ENCODE data around the gene FNDC3A.
A peak's percentile ranks its signal among the peaks of the same experiment; 100 is the strongest.

The FNDC3A gene

GRCh38 chr13:48949566-48950500, 25.9 kb upstream of the FNDC3A start:
- no peaks in the 10 kb centered on the region for H3K27me3 ChIP-seq (ENCODE audit: control insufficient read depth, insufficient read depth, low read length)
- no peak overlapping the region for H3K4me2 ChIP-seq (ENCODE audit: low read length)
- no peak for TF ChIP-seq CTCF (IDR thresholded peaks at IDR 0.05)
- H3K4me3 ChIP-seq (ENCODE audit: low read depth, low read length): no peak overlapping the region
- H3K27ac ChIP-seq: no peak overlapping the region
- no peaks in the 10 kb centered on the region for H3K9me3 ChIP-seq (ENCODE audit: control insufficient read depth, low read length)
- no peaks in the 10 kb centered on the region for H3K36me3 ChIP-seq (ENCODE audit: control insufficient read depth, insufficient read depth, low read length)
- H3K4me1 ChIP-seq: no peaks in the 10 kb centered on the region
- no peak overlapping the region for H3K9ac ChIP-seq
- H3K79me2 ChIP-seq: no peaks in the 10 kb centered on the region
- no peak overlapping the region for H2AFZ ChIP-seq

DNA sequence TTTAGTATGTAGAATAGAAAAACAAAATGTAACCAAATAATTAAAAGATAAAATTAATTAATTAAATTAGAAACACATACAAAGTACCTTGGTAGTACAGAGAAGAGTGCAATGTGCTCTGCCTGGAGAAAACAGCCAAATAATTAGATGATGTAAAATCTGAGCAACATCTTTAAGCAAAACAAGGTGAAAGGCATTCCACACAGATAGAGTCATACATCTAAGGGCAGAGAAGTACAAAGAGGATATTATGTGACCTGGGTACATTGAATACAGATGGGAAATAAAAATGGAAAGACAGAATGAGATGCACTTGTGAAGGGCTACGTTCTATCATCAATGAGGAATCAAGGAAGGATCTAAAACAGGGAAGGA, 25.2 kb upstream of the FNDC3A start:
- Histone ChIP-seq H3K27ac (no peak overlapping the region), H3K9ac (no peak overlapping the region), H3K4me1 (no peaks in the 10 kb centered on the region), H3K36me3 (ENCODE audit: control insufficient read depth, insufficient read depth, low read length) (no peaks in the 10 kb centered on the region), H3K79me2 (no peaks in the 10 kb centered on the region), H3K4me3 (ENCODE audit: low read depth, low read length) (no peak overlapping the region), H3K9me3 (ENCODE audit: control insufficient read depth, low read length) (no peaks in the 10 kb centered on the region), H3K27me3 (ENCODE audit: control insufficient read depth, insufficient read depth, low read length) (no peaks in the 10 kb centered on the region), H2AFZ (no peak overlapping the region), H3K4me2 (ENCODE audit: low read length) (no peak overlapping the region)
- TF ChIP-seq CTCF (IDR thresholded peaks at IDR 0.05): no peak

DNA sequence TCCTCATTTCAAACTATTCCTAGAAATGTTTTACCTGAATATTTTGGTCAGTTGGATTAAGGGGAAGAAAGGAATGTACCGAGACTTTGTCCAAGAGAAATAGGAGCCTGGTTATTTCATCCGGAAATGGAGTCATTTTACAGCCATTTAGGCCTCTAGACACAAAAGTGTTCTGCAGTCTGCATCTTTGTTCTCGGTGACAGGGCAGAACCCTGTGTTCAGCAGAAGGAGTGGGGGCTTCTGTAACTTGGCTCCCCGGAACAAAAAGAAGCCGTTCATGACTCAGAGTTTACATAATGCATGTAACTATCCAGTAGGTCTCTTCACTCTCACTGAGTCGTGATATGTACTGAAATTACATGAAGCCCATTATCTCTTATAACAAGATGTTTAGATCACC, 21.6 kb upstream of the FNDC3A start:
- peak overlapping the region; percentile 53 for H2AFZ ChIP-seq

GRCh38 chr13:48955536-48955935, 20.2 kb upstream of the FNDC3A start:
- H3K4me1 ChIP-seq: no peaks in the 10 kb centered on the region
- H3K4me3 ChIP-seq (ENCODE audit: low read depth, low read length): no peak overlapping the region
- TF ChIP-seq CTCF (IDR thresholded peaks at IDR 0.05): no peak
- no peak overlapping the region for H2AFZ ChIP-seq
- no peak overlapping the region for H3K27ac ChIP-seq
- no peaks in the 10 kb centered on the region for H3K9me3 ChIP-seq (ENCODE audit: control insufficient read depth, low read length)
- no peaks in the 10 kb centered on the region for H3K36me3 ChIP-seq (ENCODE audit: control insufficient read depth, insufficient read depth, low read length)
- no peak overlapping the region for H3K9ac ChIP-seq
- H3K4me2 ChIP-seq (ENCODE audit: low read length): no peak overlapping the region
- no peaks in the 10 kb centered on the region for H3K27me3 ChIP-seq (ENCODE audit: control insufficient read depth, insufficient read depth, low read length)
- no peaks in the 10 kb centered on the region for H3K79me2 ChIP-seq

More for the DNA sequence above, 21.6 kb upstream of the FNDC3A start:
- Histone ChIP-seq H3K79me2 (no peaks in the 10 kb centered on the region), H3K9ac (no peak overlapping the region), H3K4me1 (no peaks in the 10 kb centered on the region), H3K4me2 (ENCODE audit: low read length) (no peak overlapping the region), H3K27ac (no peak overlapping the region), H3K27me3 (ENCODE audit: control insufficient read depth, insufficient read depth, low read length) (no peaks in the 10 kb centered on the region), H3K36me3 (ENCODE audit: control insufficient read depth, insufficient read depth, low read length) (no peaks in the 10 kb centered on the region), H3K9me3 (ENCODE audit: control insufficient read depth, low read length) (no peaks in the 10 kb centered on the region), H3K4me3 (ENCODE audit: low read depth, low read length) (no peak overlapping the region)
- TF ChIP-seq CTCF (IDR thresholded peaks at IDR 0.05): no peak

DNA sequence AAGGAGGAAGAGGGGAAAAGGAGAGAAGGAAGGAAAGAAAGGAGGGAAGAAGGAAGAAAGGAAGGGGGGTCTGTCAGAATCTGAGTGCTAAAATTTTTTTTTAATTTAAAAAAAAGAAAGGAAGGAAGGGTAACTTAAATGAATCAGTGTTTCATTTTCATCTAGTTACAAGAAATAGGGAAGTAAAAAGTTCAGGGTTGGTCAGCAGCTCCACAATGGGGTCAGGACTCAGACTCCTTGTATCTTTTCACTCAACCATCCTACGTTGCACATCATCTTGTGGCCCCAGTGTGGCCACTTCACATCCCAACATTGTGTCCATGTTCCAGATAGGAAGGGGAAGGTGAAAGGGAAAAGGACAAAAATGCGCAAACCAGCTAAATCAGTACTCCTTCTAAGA, 14.3 kb upstream of the FNDC3A start:
- Histone ChIP-seq H3K79me2 (no peaks in the 10 kb centered on the region), H3K27ac (no peak overlapping the region), H2AFZ (no peak overlapping the region), H3K27me3 (ENCODE audit: control insufficient read depth, insufficient read depth, low read length) (no peaks in the 10 kb centered on the region), H3K9ac (no peak overlapping the region), H3K36me3 (ENCODE audit: control insufficient read depth, insufficient read depth, low read length) (no peaks in the 10 kb centered on the region), H3K9me3 (ENCODE audit: control insufficient read depth, low read length) (no peaks in the 10 kb centered on the region), H3K4me3 (ENCODE audit: low read depth, low read length) (no peak overlapping the region), H3K4me2 (ENCODE audit: low read length) (no peak overlapping the region), H3K4me1 (no peaks in the 10 kb centered on the region)
- TF ChIP-seq CTCF (IDR thresholded peaks at IDR 0.05): no peak
